IPS DF 6.9 (cell line): ENCODE data around the gene TMEM43.

Experiments used
- DNase-seq: peaks from one replicate; pipeline ENCODE4 v3.0.0-alpha.2; 2013; ENCODE audit warnings: low read depth, low spot score
- H3K27ac ChIP-seq: one replicate; pipeline ENCODE4 v1.5.1; 2013; ENCODE audit warnings: low read length, control low read depth
- H3K27me3 ChIP-seq: 2 replicates; pipeline ENCODE4 v1.6.1; 2013; ENCODE audit warnings: mild to moderate bottlenecking, low read length; ENCODE audit not compliant: control insufficient read depth, insufficient read depth
- H3K36me3 ChIP-seq: 2 replicates; pipeline ENCODE4 v1.6.1; 2013; ENCODE audit warnings: low read length; ENCODE audit not compliant: control insufficient read depth, insufficient read depth
- H3K4me1 ChIP-seq: 2 replicates; pipeline ENCODE4 v1.6.1; 2013; ENCODE audit warnings: low read length; ENCODE audit not compliant: control insufficient read depth, insufficient read depth
- H3K4me3 ChIP-seq: 2 replicates; pipeline ENCODE4 v1.5.1; 2013; ENCODE audit warnings: mild to moderate bottlenecking, low read length
- H3K9me3 ChIP-seq: 2 replicates; pipeline ENCODE4 v1.6.1; 2013; ENCODE audit warnings: low read length, inconsistent platforms; ENCODE audit not compliant: control insufficient read depth, insufficient read depth
- WGBS: extraction: QIAGEN DNeasy Blood & Tissue Kit; methylation state at CpG from one replicate; pipeline ENCODE4 v1.1.7; 2013; ENCODE audit warnings: mixed read lengths, missing lambda C conversion rate; ENCODE audit not compliant: insufficient read length, insufficient coverage; 5-methylcytosine and 5-hydroxymethylcytosine counted together

The TMEM43 gene

GRCh38 chr3:14138109-14138877 lies 13.4 kb downstream of the TMEM43 start:
- H3K27me3 ChIP-seq, result no peaks in the 10 kb centered on the region
- no CpG with 5 or more reads among the region's 16 CpGs for WGBS
- no peaks in the 10 kb centered on the region for H3K9me3 ChIP-seq
- peaks cover 23% of the 10 kb centered on the region for H3K36me3 ChIP-seq
- no peak overlapping the region for H3K4me3 ChIP-seq
- H3K4me1 ChIP-seq, result no peaks in the 10 kb centered on the region
- H3K27ac ChIP-seq, result no peak overlapping the region
- no peak for DNase-seq

- DNase-seq, result no peak
- H3K36me3 ChIP-seq, result peaks cover 17% of the 10 kb centered on the region
- no peaks in the 10 kb centered on the region for H3K9me3 ChIP-seq
- WGBS, result no CpG with 5 or more reads among the region's 14 CpGs
- no peak overlapping the region for H3K27ac ChIP-seq
- no peaks in the 10 kb centered on the region for H3K4me1 ChIP-seq
- H3K4me3 ChIP-seq, result no peak overlapping the region
- H3K27me3 ChIP-seq, result no peaks in the 10 kb centered on the region
Observed at GRCh38 chr3:14138878-14139655, 14.2 kb downstream of the TMEM43 start.

GRCh38 chr3:14139771-14140170 lies 14.9 kb downstream of the TMEM43 start:
- no peaks in the 10 kb centered on the region; the same call in 1 of the 2 replicates for H3K4me1 ChIP-seq
- DNase-seq, result no peak
- WGBS, result no CpG with 5 or more reads among the region's 5 CpGs
- H3K27me3 ChIP-seq, result no peaks in the 10 kb centered on the region
- no peak overlapping the region for H3K4me3 ChIP-seq
- H3K9me3 ChIP-seq, result no peaks in the 10 kb centered on the region
- H3K27ac ChIP-seq, result no peak overlapping the region
- H3K36me3 ChIP-seq, result peaks cover 12% of the 10 kb centered on the region

GRCh38 chr3:14140668-14141067 lies 15.8 kb downstream of the TMEM43 start:
- DNase-seq, result no peak
- Histone ChIP-seq H3K4me3 (no peak overlapping the region), H3K4me1 (no peaks in the 10 kb centered on the region; the same call in 1 of the 2 replicates), H3K9me3 (no peaks in the 10 kb centered on the region), H3K27ac (no peak overlapping the region), H3K36me3 (peaks cover 5% of the 10 kb centered on the region), H3K27me3 (no peaks in the 10 kb centered on the region)
- no CpG with 5 or more reads among the region's 2 CpGs for WGBS

GRCh38 chr3:14141144-14141543 lies 16.3 kb downstream of the TMEM43 start:
- peaks cover 4% of the 10 kb centered on the region for H3K36me3 ChIP-seq
- H3K4me3 ChIP-seq, result no peak overlapping the region
- WGBS, result no CpG with 5 or more reads among the region's 2 CpGs
- no peaks in the 10 kb centered on the region for H3K27me3 ChIP-seq
- no peaks in the 10 kb centered on the region; the same call in 1 of the 2 replicates for H3K4me1 ChIP-seq
- no peaks in the 10 kb centered on the region for H3K9me3 ChIP-seq
- no peak for DNase-seq
- no peak overlapping the region for H3K27ac ChIP-seq

- Histone ChIP-seq H3K4me3 (no peak overlapping the region), H3K9me3 (no peaks in the 10 kb centered on the region), H3K4me1 (no peaks in the 10 kb centered on the region; the same call in 1 of the 2 replicates), H3K36me3 (peaks cover 5% of the 10 kb centered on the region), H3K27me3 (no peaks in the 10 kb centered on the region), H3K27ac (no peak overlapping the region)
- DNase-seq, result no peak
- no CpG with 5 or more reads among the region's 19 CpGs for WGBS
Observed at GRCh38 chr3:14141602-14142341, 16.9 kb downstream of the TMEM43 start.

- Histone ChIP-seq H3K27me3 (no peaks in the 10 kb centered on the region), H3K27ac (no peak overlapping the region), H3K9me3 (no peaks in the 10 kb centered on the region), H3K36me3 (peaks cover 7% of the 10 kb centered on the region; the same call in 1 of the 2 replicates), H3K4me1 (no peaks in the 10 kb centered on the region; the same call in 1 of the 2 replicates), H3K4me3 (no peak overlapping the region)
- no CpG with 5 or more reads among the region's 8 CpGs for WGBS
- no peak for DNase-seq
Observed at GRCh38 chr3:14142567-14143270, 17.9 kb downstream of the TMEM43 start.

GRCh38 chr3:14143271-14144225 lies 18.7 kb downstream of the TMEM43 start:
- peaks cover 11% of the 10 kb centered on the region; the same call in 1 of the 2 replicates for H3K36me3 ChIP-seq
- no peak overlapping the region for H3K4me3 ChIP-seq
- H3K27me3 ChIP-seq, result no peaks in the 10 kb centered on the region
- no CpG with 5 or more reads among the region's 7 CpGs for WGBS
- DNase-seq, result no peak
- H3K27ac ChIP-seq, result no peak overlapping the region
- H3K4me1 ChIP-seq, result no peaks in the 10 kb centered on the region; the same call in 1 of the 2 replicates
- H3K9me3 ChIP-seq, result no peaks in the 10 kb centered on the region

- H3K9me3 ChIP-seq, result no peaks in the 10 kb centered on the region
- H3K4me1 ChIP-seq, result no peaks in the 10 kb centered on the region; the same call in 1 of the 2 replicates
- H3K36me3 ChIP-seq, result peaks cover 11% of the 10 kb centered on the region; the same call in 1 of the 2 replicates
- no peak overlapping the region for H3K27ac ChIP-seq
- no peaks in the 10 kb centered on the region for H3K27me3 ChIP-seq
- DNase-seq, result no peak
- H3K4me3 ChIP-seq, result no peak overlapping the region
- WGBS, result no CpG with 5 or more reads among the region's 7 CpGs
Observed at GRCh38 chr3:14144423-14145075, 19.7 kb downstream of the TMEM43 start.
